HCT116 (cell line): ENCODE data around the gene AHR.

ENCODE experiments used
- CTCF ChIP-seq, 3 experiments: fragments of 200-600 bp in 1 of 3; sonication (generic) in 1 of 3; IDR thresholded peaks in 2 of 3; conservative IDR thresholded peaks in 1 of 3; 2 replicates each; pipeline ENCODE4 v1.5.1; 2012 to 2017; ENCODE audit warnings: low read depth in 2 of 3, low read length in 2 of 3, antibody characterized with exemption in 1 of 3, borderline replicate concordance in 1 of 3, control low read depth in 1 of 3, mild to moderate bottlenecking in 1 of 3, mixed read lengths in 1 of 3, mixed run types in 1 of 3, moderate library complexity in 1 of 3; ENCODE audit not compliant: insufficient read depth in 1 of 3
- JUND ChIP-seq: IDR thresholded peaks from 2 replicates; pipeline ENCODE4 v1.6.1; 2012
- POLR2A ChIP-seq: IDR thresholded peaks from 2 replicates; pipeline ENCODE4 v1.7.0; 2011; ENCODE audit warnings: borderline replicate concordance; ENCODE audit not compliant: insufficient read depth, insufficient read length; ENCODE audit errors: extremely low read depth
- REST ChIP-seq: IDR thresholded peaks from 2 replicates; pipeline ENCODE4 v1.6.1; 2012; ENCODE audit warnings: low read depth
- SP1 ChIP-seq: IDR thresholded peaks from 2 replicates; pipeline ENCODE4 v1.6.1; 2012; ENCODE audit warnings: low read depth
- ZBTB33 ChIP-seq: IDR thresholded peaks from 2 replicates; pipeline ENCODE4 v1.6.1; 2011; ENCODE audit warnings: mild to moderate bottlenecking, low read length, moderate library complexity; ENCODE audit not compliant: insufficient replicate concordance; ENCODE audit errors: extremely low read depth

GRCh38 chr7:17302575-17303142 lies 4.2 kb downstream of the AHR start:
- TF ChIP-seq CTCF (IDR thresholded peaks at IDR 0.05 in 2 of 3, conservative IDR thresholded peaks at IDR 0.05 in 1 of 3; ENCODE audit: borderline replicate concordance in 1 of 3, insufficient read depth in 1 of 3, low read depth in 2 of 3, low read length in 2 of 3) (no peak), REST (no peak), JUND (no peak), POLR2A (no peak), SP1 (no peak), ZBTB33 (no peak)
